ENCODE measurements around the gene DYNLT4. TPM values are rescaled to one million over a fixed set of nuclear protein-coding genes. Genes with fewer than 3 reads are reported as not detected.

Gene DYNLT4
- total and polyA plus RNA-seq, 2 of the 8 experiments (the other 6 are each of a cell fraction or from before 2014, with no cell fraction given), result 0.29 TPM; not detected in 1

DNA sequence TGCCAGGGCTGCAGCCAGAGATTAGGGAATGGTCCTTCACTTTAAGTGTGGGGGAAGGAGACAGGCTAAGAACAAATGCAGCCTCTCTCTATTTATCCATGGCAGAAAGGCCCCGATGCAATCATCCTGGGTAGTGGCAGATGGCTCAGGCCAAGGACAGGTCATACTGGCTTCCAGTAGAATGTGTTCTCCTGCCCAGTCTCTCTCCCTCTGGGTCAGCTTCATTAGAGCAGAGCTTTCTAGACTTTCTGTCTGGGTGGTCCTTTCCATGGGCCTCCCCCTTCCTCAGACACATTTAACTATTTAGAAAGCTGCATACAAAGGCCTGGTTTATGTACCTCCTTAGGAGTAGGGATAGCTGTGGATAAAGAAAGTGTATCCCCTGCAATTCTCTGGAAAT is 40.7 kb upstream of the DYNLT4 start:
- H2AK5ac ChIP-seq (ENCODE audit: low read depth, low read length), result no peak overlapping the region
- H3K27me3 ChIP-seq (replicated peaks in 1 of 4; ENCODE audit: control insufficient read depth in 3 of 4, extremely low read depth in 1 of 4, insufficient read depth in 3 of 4, low read length in 3 of 4), result peaks cover 0 to under 1% (median under 1%) of the 10 kb centered on the region in 4 experiments; a peak in 1 of 7 replicates
- peaks cover 2% of the 10 kb centered on the region; the same call in 1 of the 2 replicates for H3K23me2 ChIP-seq (ENCODE audit: low read depth, low read length)
- no peak for DNase-seq (ENCODE audit: low read depth in 1 of 2, low spot score in 2 of 2)
- no peaks in the 10 kb centered on the region for H3K4me1 ChIP-seq (replicated peaks in 1 of 4; ENCODE audit: control insufficient read depth in 3 of 4, insufficient read depth in 4 of 4, low read length in 3 of 4)
- no peaks in the 10 kb centered on the region for H3K79me2 ChIP-seq (ENCODE audit: control insufficient read depth in 1 of 2, insufficient read depth in 2 of 2, low read length in 2 of 2)
- no peak overlapping the region for H4K8ac ChIP-seq (ENCODE audit: extremely low read depth, insufficient read depth, low read length)
- H3K9me3 ChIP-seq (ENCODE audit: insufficient read depth in 2 of 2, low read depth in 1 of 2, low read length in 1 of 2), result no peaks in the 10 kb centered on the region
- H2BK20ac ChIP-seq (ENCODE audit: low read length), result no peak overlapping the region
- H2AFZ ChIP-seq (ENCODE audit: low read length), result no peak overlapping the region
- H4K5ac ChIP-seq (ENCODE audit: insufficient read length, low read depth, low read length), result no peak overlapping the region
- H3K36me3 ChIP-seq (ENCODE audit: control insufficient read depth in 2 of 4, insufficient read depth in 4 of 4, low read length in 3 of 4), result no peaks in the 10 kb centered on the region
- H3K23ac ChIP-seq (ENCODE audit: insufficient read length), result no peak overlapping the region
- 100% methylated on average over 1 of the region's 1 CpG; no CpG with 5 or more reads in 1 of the 2 experiments for WGBS, 2 experiments (ENCODE audit: extremely low coverage in 1 of 2, insufficient coverage in 1 of 2, insufficient read length in 1 of 2, insufficient replicate concordance in 2 of 2, low coverage in 1 of 2, low lambda C conversion rate in 2 of 2, missing lambda C conversion rate in 1 of 2)
- H2BK15ac ChIP-seq (ENCODE audit: low read length), result no peak overlapping the region
- no peak overlapping the region for H2BK12ac ChIP-seq (ENCODE audit: low read depth, low read length)
- H4K20me1 ChIP-seq (replicated peaks in 1 of 2; ENCODE audit: control insufficient read depth in 1 of 2, insufficient read depth in 2 of 2, low read length in 2 of 2), result no peaks in the 10 kb centered on the region
- no peak overlapping the region for H3K14ac ChIP-seq (ENCODE audit: insufficient read length)
- no peak overlapping the region for H2BK5ac ChIP-seq (ENCODE audit: low read depth, low read length)
- no peak overlapping the region for H3K9ac ChIP-seq (replicated peaks in 1 of 4; ENCODE audit: extremely low read depth in 1 of 4, low read depth in 3 of 4, low read length in 3 of 4)
- no peaks in the 10 kb centered on the region for H3K79me1 ChIP-seq (ENCODE audit: low read depth, low read length)
- no peak overlapping the region for H3K4me2 ChIP-seq (ENCODE audit: insufficient read depth in 1 of 2, low read depth in 2 of 2, low read length in 2 of 2)
- H3K27ac ChIP-seq (ENCODE audit: low read depth, low read length), result no peak overlapping the region
- no peak overlapping the region for H3K4me3 ChIP-seq (ENCODE audit: extremely low read depth in 1 of 4, insufficient read depth in 2 of 4, low read depth in 3 of 4, low read length in 4 of 4)
- POLR2A ChIA-PET (ENCODE audit: partially characterized antibody), result interaction anchor here (0.8 to 1.8 kb wide), 3 partner anchors 27 to 40 kb away, joined by 3 to 7 read pairs (median 4); partner anchors contain the start of gene BTBD19
- no peak overlapping the region for H3K56ac ChIP-seq (replicated peaks; ENCODE audit: insufficient read length, low read depth, low read length)
- no peak for TF ChIP-seq JUN (IDR thresholded peaks at IDR 0.05; ENCODE audit: low read depth, low read length)
- no peak for TF ChIP-seq TAF1 (IDR thresholded peaks at IDR 0.05; ENCODE audit: low read depth, low read length)
- TF ChIP-seq EP300 (IDR thresholded peaks at IDR 0.05; ENCODE audit: borderline replicate concordance in 1 of 2, low read depth in 2 of 2, low read length in 2 of 2), result no peak
- TF ChIP-seq BRCA1 (IDR thresholded peaks at IDR 0.05; ENCODE audit: low read depth, low read length), result no peak
- TF ChIP-seq FOSL1 (IDR thresholded peaks at IDR 0.05; ENCODE audit: insufficient read depth, low read depth, low read length), result no peak
- no peak for TF ChIP-seq BCL11A (IDR thresholded peaks at IDR 0.05; ENCODE audit: low read depth in 2 of 2, low read length in 2 of 2)
- no peak for TF ChIP-seq SIX5 (IDR thresholded peaks at IDR 0.05; ENCODE audit: low read depth, low read length)
- no peak for TF ChIP-seq ASH2L (IDR thresholded peaks at IDR 0.05; ENCODE audit: low read length)
- no peak for TF ChIP-seq SRF (IDR thresholded peaks at IDR 0.05; ENCODE audit: low read depth, low read length)
- TF ChIP-seq SP2 (IDR thresholded peaks at IDR 0.05; ENCODE audit: low read length), result no peak
- no peak overlapping the region for H3K18ac ChIP-seq (ENCODE audit: extremely low read depth, low read length)
- no peak for FAIRE-seq
- H2BK120ac ChIP-seq (replicated peaks; ENCODE audit: low read depth, low read length), result no peak overlapping the region
- H3K4ac ChIP-seq (replicated peaks; ENCODE audit: insufficient read length, low read depth, low read length), result no peak overlapping the region
- CTCF ChIA-PET (ENCODE audit: partially characterized antibody), result interaction anchor here (0.6 to 1.9 kb wide), 6 partner anchors 11 to 946 kb away, joined by 3 to 6 read pairs (median 3); partner anchors contain the start of genes PLK3 and RNU5D-1
- no peak overlapping the region for H4K91ac ChIP-seq (replicated peaks; ENCODE audit: insufficient read length, low read length)
